SK-N-MC (cell line): ENCODE measurements around the gene CASZ1.

Experiments
- EZH2 ChIP-seq: fragments of 200-600 bp; sonication (generic); IDR thresholded peaks from one replicate; pipeline ENCODE4 v1.6.1; 2017; ENCODE audit warnings: antibody characterized with exemption
- POLR2AphosphoS5 ChIP-seq: IDR thresholded peaks from 2 replicates; pipeline ENCODE4 v1.6.1; 2012; ENCODE audit warnings: mild to moderate bottlenecking, low read depth, low read length, borderline replicate concordance

GRCh38 chr1:10593750-10594149, 202.7 kb downstream of the CASZ1 start:
- TF ChIP-seq POLR2AphosphoS5, result no peak
- TF ChIP-seq EZH2, result no peak
